GM18508 (cell line): ENCODE data around the gene CACNA1I.

Source experiments
- ATAC-seq: cut with Tn5 transposase; IDR thresholded peaks from one replicate; pipeline ENCODE4 v1.9.1; 2021; ENCODE audit warnings: moderate number of reproducible peaks; ENCODE audit not compliant: insufficient read depth, unreplicated experiment

CACNA1I gene

DNA sequence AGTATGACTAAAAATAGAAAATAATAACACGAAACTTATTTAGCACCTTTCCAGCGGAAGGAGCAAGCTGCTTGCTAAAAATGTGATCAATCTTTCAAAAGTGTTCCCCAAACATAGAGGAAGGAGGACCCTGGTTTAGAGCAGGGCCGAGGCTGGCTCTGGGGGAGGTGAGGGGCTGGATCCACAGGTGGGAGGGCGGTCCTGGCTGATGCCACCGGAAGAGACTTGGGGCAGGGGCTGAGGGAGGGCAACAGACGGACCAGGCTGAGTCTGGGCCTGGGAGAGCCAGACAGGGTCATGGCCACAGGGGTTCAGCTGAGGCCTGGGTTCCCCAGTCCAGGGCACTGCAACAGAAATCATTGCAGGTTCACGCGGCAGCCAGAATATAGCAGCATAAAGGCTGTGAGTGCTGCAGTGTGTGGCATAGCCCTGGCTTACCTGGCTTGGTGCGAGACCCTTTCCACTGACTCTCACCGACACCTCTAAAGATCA is 143.3 kb downstream of the CACNA1I start:
- ATAC-seq = no peak

DNA sequence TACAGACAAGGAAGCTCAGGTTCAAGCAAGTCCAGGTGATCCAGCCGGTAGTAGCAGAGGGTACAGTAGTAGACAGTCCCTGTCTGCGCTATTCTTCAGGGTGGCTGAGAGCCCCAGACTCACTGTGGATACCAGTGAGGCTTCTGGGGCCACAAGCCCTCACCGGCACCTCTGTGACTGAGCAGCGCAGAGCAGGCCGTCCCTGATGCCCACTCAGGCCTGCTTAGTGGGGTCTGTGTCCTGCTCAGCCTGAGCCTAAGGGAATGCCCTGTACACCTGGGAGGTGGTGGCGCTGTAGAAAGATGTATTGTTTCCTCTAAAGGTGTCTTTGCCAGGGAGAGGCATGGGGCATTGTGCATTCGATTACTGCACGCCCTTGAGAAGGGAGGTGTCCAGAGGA is 143.8 kb downstream of the CACNA1I start:
- ATAC-seq = no peak

DNA sequence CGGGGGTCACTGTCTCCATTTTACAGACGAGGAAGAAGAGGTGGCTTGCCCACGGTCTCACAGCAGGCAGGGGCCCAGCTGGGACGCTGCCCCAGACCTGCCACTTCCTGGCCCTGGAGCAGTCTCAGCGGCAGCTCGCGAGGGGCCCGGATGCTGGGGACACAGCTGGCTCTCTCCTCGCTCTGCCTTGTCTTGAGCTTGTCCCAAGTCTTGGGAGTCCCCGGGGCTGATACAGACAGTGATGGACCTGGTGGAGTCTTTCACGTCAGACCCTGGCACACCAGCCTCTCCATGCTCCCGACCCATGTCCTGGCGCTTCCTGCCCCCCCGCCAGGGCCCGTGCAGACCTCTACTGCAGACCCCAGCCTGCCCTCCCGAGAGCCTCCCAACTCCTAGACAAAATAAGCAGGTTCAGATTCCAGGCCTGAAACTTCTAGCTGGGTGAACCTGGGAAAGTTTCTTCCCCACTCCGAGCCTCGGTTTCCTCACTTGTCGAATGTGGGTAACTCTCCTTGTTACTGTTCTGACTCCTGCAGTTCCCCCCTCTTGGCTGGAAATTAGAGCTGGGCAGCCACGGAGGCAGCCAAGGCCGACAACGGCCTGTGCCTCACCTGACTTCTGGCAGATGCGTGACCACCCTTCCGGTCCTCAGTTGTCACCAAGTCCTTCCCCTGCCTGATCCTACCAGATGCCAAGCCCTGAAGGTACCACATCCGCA is 145.4 kb downstream of the CACNA1I start:
- no peak for ATAC-seq

DNA sequence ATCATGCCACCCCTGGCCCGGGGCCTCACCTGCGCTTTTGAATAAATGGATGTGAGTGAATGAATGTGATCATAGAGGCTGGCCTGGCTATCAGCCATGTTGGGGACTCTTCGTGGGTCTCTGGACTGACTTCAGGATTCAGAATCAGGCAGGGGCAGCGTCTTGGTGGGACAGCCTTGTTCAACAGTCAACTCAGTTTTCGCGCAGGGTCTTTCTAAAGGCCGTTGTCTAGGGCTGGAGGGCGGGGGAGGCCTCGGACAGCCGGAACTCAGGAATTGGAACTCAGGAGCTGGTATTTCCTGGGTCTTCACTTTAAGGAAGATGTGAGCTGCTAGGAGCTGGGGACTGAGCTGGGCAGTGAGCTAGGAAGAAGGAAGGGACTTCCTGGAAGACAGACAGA is 146.0 kb downstream of the CACNA1I start:
- ATAC-seq = no peak

DNA sequence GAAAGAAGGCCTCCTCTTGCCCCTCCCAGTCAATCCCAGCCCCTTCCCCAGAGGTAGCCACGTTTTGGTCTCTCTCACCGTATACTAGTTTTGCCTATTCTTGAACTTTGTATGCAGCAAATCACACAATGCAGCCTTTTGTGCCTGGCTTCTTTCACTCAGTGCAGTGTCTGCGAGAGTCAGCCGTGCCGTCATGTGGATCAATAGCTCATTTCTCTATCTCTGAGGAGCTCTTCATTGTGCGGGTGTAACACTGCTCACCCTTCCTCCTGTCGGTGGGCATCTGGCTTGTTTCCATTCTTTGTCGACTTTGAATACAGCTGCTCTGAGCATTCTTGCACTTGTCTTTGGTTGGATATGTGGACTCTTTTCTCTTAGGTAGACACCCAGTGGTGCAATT is 146.5 kb downstream of the CACNA1I start:
- no peak for ATAC-seq

DNA sequence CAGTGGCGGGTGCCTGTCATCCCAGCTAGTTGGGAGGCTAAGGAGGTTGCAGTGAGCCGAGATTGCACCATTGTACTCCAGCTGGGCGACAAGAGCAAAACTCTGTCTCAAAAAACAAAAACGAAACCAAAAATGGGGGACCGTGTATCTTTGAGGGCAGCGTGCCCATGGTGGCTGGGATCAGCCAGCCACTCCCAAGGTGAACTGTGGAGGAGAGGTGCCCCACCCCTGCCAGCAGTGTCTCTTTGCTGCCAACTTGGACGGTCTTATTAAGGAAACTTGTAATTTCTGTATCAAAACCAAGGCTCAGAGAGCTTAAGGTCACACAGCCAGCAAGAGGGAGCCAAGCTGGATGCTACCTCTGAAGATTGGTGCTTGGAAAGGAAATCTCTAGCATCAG is 147.7 kb downstream of the CACNA1I start:
- no peak for ATAC-seq

DNA sequence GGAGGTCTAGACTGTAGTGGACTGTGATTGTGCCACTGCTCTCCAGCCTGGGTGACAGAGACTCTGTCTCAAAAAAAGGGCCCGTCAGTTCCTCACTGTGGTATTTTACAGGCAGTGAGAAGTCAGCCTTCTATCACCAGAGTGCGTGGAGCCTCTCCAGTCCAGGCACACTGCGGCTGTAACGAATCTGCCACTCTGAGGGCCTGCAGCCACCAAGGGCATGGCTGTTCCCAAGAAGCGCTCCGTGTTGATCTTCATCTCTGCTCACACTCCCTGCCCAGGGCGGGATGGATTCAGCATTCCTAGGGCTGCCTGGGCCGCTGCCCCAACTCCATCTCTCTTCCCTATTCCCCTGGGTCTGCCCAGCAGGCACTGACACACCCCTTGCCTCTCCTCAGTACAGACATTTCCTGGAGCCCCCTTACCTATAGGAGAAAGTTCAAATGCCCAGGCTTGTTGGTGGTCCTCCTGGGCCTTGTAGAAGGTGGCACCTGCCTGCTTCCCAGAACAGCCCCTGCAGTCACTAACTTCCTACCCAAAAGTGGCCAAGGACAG is 148.4 kb downstream of the CACNA1I start:
- ATAC-seq = no peak

DNA sequence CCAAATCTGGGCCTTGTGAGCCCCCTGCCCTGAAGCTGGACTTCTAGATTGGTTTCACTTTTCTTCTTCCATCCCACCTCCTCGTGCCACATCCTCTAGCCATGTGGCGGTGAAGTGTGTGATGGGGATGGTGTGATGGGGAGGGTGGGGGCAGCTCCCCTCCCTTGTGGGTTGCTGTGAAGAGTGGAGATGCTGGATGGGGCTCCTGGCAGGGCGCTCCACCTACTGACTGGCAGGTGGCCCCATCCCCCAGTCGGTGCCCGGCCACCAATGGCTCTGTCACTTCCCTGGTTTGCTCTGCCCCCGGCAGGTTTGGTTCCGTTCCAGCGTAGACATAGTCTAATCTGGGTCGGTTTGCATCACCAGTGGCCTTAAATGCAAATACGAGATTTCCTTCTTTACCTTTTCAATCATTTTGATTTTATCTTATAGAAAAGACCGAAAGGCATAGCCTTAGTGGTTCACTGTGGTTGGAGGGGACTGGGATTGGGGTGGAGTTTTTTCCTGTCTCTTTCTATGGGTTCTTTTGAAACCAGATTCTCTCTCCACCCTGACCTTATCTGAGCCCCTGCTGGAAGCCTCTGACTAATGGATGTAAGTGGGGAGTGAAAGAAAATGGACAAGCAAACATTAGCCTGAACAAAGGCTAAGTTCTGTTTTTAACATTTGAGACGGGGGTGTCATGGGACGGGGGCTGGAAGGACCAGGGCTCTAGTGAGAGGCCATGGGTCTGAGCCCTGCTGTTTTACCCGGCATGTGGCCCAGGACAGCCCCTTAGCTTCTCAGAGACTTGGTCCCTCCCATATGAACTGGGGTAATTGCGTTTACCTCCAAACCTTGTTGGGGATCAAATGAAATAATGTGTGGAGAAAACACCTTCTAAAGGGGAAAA is 149.3 kb downstream of the CACNA1I start:
- no peak for ATAC-seq

DNA sequence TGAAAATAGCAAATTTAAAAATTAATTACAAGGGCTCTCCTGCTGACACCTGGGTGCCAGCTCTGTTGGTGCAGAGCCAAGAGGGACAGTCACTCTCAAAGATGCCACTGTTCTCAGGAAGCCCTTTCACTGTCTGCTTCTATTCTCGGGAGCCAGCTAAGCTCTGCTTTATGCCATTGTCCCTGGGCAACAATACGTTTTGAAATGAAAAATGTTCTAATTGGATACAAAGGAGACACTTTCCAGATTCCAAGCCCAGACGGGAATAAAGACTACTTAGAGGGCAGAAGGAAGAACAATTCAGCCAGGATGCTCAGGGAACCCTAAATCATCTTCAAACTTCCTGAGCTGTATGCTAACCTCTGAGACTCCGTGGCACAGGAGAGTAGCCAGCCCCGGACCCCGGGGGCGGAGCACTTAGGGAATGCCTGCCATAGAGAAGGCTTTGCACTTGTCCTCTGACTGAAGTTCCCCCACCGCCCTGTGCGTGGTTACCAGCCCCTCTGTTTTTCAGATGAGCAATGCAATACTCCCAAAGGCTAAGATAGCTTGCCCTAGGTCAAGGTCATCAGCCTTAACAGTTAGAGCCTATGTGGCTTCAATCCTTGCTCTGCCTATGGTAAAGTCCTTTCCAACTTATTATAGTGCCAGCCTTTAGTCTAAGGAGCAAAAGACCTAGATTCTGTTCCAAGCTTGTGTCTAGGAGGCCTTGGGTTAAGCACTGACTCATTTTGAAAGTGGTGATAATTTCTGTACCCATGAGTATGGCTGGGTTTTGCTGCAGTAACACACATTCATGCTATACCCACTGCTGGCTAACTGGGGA is 150.9 kb downstream of the CACNA1I start:
- ATAC-seq = no peak

DNA sequence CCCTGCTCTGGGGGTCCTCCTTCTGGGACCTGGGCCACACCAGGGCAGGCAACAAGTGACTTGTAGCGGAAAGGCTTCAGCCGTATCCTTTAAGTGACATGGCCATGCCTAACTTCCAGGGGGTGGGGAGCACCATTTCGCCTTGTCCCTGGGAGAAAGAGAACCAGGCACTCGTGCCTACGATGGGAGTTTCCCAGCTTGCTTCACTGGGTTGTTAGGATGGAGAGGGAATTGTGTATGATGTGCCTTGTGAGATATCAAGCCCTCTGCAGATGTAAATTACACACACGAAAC is 151.4 kb downstream of the CACNA1I start:
- no peak for ATAC-seq

DNA sequence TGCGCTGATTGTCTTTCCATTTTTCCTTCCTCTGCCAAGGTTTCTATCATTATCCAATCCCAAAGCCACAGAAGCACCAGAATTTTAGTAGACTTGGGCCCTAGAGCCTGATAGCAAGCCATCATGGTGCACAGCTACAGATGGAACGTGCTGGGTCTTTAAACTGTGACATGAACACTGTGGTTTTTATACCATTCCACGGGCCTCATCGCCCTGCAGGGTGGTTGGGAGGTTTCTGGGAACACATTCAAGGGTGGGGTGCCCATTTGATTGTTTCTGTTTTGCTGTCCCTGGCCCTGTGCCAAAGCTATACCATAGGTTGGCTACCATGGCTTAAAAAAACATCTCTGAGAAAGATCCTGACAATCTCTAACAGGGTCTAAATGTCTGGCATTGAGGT is 151.9 kb downstream of the CACNA1I start:
- no peak for ATAC-seq

DNA sequence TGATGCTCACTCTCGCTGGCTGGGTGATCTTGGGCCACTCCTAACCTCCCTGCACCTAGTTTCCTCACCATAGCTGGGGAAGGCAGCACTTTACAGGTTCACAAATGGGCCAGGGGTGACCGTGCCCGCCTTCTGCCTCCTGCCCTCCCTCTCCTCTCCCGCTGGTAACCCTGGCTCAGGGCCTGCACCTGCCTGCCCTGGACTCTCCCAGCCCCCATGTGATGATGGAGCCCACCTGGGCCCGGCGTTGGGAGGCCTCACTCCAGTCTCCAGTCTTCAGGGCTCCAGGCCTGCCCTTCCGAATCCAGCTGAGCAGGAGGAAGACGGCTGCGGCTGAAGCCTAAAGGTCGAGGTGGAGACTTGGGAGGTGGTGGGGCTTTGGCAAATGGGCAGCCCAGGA is 152.9 kb downstream of the CACNA1I start:
- no peak for ATAC-seq

DNA sequence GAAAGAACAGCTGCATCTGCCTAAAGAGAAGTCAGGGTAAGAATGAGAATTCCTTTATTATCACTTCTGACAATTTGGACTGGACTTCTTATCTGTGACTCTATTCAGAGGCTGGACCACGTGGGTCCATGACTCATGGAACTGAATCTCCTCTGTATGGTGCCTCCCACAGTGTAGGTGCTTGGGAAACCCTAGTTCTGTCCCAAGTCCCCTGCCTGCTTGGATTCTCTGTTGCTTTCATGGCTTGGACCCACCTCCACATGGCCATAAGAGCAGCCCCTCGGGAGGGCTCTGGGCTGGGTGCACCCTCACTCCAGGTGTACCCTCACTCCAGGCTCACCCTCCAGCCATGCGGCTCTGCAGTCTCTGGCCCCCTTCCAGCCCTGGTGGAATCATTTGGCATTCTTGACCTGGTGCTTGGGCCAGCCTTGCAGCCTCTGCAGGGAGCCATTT is 153.4 kb downstream of the CACNA1I start:
- ATAC-seq = no peak

DNA sequence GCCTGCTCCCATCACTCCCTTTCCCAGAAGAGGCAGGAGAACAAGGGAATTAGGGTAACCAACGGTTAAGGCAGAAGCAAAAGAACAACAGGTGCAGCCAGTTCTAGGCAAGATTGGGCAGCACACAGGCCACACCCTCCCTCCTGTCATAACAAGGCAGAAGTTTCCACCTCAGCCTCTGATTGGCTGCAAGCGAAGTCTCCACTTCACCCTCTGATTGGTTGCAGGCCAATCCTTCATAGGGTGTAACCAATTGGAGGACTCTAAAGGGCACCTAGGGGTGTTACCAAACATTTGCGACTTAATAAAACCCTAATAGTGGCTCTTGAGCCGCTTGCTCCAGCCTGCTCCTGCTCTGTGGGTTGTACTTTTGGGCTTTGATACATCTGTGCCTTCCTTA is 153.8 kb downstream of the CACNA1I start:
- ATAC-seq = no peak

DNA sequence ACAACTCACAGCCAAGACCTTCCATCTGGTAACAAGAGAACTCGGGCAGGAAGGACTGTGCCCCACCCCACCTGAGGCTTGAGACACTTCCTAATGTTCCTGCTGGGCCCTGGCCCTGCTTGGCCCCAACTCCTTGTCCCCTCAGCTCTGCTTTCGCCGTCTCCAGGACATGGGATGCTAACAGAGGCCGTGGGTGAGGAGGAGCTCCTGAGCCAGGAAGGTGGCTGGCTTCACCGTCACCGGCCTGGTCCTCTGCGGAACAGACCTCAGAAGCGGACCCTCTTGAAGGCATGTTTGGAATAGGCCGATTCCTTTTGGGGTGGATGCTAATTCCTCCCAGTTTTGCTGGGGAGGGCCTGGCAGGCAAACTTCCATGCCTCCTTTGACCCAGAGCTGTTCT is 154.3 kb downstream of the CACNA1I start:
- ATAC-seq = no peak

DNA sequence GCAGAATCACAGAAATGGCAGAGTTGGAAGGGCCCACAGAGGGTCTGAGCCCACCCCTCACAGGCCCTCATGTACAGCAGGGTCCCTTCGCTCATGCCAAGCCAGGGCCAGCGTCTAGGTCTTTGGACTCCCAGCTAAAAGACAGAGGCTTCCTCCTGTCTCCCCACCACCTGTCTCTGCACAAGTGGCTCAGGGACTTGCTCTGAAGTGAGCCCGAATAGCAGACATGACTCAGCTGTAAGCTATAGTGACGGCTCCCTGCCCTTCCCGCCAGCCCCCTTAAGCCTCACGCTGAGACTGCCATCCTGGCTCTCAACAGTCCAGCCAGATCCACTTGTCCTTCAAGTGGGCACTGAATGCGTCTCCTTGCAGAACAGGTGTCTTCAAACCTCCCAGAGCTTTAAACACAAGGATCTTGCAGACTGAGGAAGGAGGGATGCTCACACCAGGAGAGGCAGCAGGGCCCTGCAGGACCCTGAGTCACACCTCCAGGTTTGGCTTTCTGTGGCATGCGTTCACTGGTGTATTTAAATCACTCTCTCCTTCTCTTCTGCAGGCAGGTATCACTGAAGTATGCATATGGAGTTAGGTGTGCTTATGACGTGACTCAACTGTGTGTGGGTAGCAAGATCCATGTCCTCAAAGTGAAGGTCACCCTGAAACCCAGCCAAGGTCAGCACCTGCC is 154.9 kb downstream of the CACNA1I start:
- ATAC-seq = no peak

DNA sequence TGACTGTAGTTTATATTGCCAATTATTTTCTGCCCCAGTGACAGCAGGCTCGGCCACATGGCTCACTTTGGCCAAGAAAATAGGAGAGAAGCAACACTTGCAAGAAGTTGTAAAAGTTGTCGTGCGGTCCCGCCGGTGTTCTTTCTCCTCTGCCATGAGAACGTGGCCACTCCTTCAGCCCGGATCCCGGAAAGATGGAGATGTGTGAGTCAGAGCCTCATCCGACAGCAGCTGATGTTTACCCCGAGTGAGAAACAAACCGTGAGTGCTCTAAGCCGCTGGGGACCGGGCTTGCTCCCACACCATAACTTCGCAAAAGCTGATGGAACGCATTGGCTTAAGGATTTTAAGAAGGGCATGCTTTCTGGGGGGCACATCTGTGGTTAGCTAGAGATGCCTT is 157.0 kb downstream of the CACNA1I start:
- no peak for ATAC-seq

DNA sequence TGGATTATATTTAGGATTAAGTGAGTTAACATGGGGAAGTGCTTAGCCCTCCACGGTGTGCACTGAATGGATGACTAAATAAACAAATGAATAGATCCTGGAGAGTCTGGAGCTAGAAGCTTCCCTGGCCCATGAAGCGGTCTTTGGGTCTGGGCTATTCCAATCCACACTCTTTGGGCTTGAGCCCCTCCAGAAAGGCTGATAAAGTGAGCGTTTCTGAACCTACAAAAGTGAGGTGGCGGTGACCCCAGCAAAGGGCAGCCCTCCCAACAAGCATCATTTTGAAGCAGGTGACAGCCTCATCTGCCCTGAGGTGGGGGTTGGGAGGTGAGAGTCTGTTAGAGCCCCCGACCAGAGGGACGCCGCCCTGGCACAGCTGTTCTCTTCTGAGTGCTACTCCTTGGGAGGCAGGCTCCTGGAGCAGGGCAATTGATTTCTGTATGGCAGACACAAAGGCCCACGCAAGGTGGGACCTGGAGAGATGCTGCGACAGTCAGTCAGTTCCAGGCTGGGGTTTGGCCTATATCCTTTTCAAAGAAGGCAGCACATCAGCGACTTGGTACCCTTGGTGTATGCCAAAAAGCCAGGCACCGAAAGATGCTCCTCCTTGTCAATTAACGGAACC is 157.8 kb downstream of the CACNA1I start:
- ATAC-seq = no peak

DNA sequence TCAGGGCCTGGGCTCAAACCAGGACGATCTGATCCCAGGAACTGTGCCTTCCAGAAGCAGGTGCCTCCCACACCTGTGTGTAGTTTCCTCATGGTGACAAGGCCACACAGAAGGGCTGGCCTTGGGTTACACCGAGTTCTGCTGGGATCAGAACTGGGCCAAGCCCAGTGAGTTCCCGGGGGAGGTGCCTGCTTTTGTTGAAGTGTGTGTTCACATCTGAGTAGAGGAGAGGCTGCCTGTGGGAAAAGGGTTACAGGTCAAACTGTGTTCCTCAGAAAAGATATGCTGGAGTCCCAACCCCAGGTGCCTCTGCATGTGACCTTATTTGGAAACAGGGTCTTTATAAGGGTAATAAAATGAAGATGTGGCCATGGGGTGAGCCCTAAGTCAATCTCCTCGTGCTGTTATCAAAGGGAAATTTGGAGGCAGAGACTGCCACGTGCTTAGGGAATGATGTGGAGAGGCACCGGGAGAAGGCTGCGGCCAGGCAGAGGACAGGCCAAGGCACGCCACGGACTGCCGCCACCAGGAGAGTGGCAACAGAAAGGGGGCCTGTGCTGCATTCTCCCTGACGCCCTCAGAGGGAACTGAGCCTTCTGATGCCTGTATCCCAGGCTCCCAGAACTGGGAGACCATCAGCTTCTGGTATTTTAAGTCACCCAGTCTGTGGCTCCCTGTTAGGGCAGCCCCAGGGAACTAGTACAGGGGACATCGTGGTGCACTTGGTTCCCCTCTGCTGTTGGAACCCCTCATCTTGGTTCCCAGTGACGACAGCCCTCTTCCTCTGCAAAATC is 158.8 kb downstream of the CACNA1I start:
- no peak for ATAC-seq
